HepG2 (cell line): ENCODE measurements around the gene NEDD4L. TPM values are rescaled to one million over a fixed set of nuclear protein-coding genes. Genes with fewer than 3 reads are reported as not detected.

Experiments used
- CENPT ChIP-seq: sonication (generic); formaldehyde crosslinking; IDR thresholded peaks from 2 replicates; pipeline ENCODE4 v1.8.0; 2022; ENCODE audit warnings: low read depth, mild to moderate bottlenecking, moderate library complexity, missing genetic modification reagents
- CERS6 ChIP-seq: sonication (generic); formaldehyde crosslinking; IDR thresholded peaks from 2 replicates; pipeline ENCODE4 v1.5.0; 2020; ENCODE audit warnings: missing genetic modification reagents
- FOXK1 ChIP-seq: sonication (generic); formaldehyde crosslinking; IDR thresholded peaks from 2 replicates; pipeline ENCODE4 v1.4.0; 2020; ENCODE audit warnings: low read depth, missing genetic modification reagents, borderline replicate concordance
- KLF16 ChIP-seq, 2 experiments: sonication (generic) in 1 of 2; formaldehyde crosslinking in 1 of 2; IDR thresholded peaks; 2 replicates each; pipeline versions ENCODE4 v1.6.1 to v1.8.0; 2016 to 2023; ENCODE audit warnings: missing genetic modification reagents in 2 of 2, missing compliant biosample characterization in 1 of 2
- MAF1 ChIP-seq: sonication (generic); formaldehyde crosslinking; IDR thresholded peaks from 2 replicates; pipeline ENCODE4 v1.5.0; 2020; ENCODE audit warnings: missing genetic modification reagents, borderline replicate concordance
- PRDM15 ChIP-seq: sonication (generic); formaldehyde crosslinking; IDR thresholded peaks from 2 replicates; pipeline ENCODE4 v1.4.0; 2020; ENCODE audit warnings: missing genetic modification reagents
- TBX3 ChIP-seq: fragments of 450-650 bp; IDR thresholded peaks from 2 replicates; pipeline ENCODE4 v1.6.1; 2017; ENCODE audit warnings: antibody characterized with exemption, mild to moderate bottlenecking, inconsistent platforms, borderline replicate concordance
- TCF7 ChIP-seq: sonication (generic); IDR thresholded peaks from 2 replicates; pipeline ENCODE4 v1.6.1; 2016; ENCODE audit warnings: antibody characterized with exemption, low read depth
- TRIM24 ChIP-seq: sonication (generic); formaldehyde crosslinking; IDR thresholded peaks from 2 replicates; pipeline ENCODE4 v1.8.0; 2022; ENCODE audit warnings: mild to moderate bottlenecking, missing genetic modification reagents
- XRCC5 ChIP-seq: fragments of 200-400 bp; formaldehyde crosslinking; optimal IDR thresholded peaks from 2 replicates; pipeline ENCODE3; 2017; ENCODE audit warnings: mild to moderate bottlenecking, low read length
- ZBTB7A ChIP-seq: sonication (generic); formaldehyde crosslinking; IDR thresholded peaks from 2 replicates; pipeline ENCODE4 v1.8.0; 2022; ENCODE audit warnings: mild to moderate bottlenecking, missing genetic modification reagents
- ZMYM3 ChIP-seq: sonication (generic); formaldehyde crosslinking; IDR thresholded peaks from 2 replicates; pipeline ENCODE4 v1.5.1; 2020; ENCODE audit warnings: mild to moderate bottlenecking, missing genetic modification reagents
- ZNF24 ChIP-seq: fragments of 450-650 bp; IDR thresholded peaks from 2 replicates; pipeline ENCODE4 v1.6.1; 2017; ENCODE audit warnings: antibody characterized with exemption, mild to moderate bottlenecking
- ZNF251 ChIP-seq: sonication (generic); formaldehyde crosslinking; IDR thresholded peaks from 2 replicates; pipeline ENCODE4 v1.9.0; 2021; ENCODE audit warnings: mild to moderate bottlenecking, missing genetic modification reagents
- ZNF609 ChIP-seq: sonication (generic); formaldehyde crosslinking; IDR thresholded peaks from 2 replicates; pipeline ENCODE4 v1.4.0; 2020; ENCODE audit warnings: mild to moderate bottlenecking, missing genetic modification reagents, borderline replicate concordance
- ZNF704 ChIP-seq: sonication (generic); formaldehyde crosslinking; IDR thresholded peaks from 2 replicates; pipeline ENCODE4 v1.8.1; 2023; ENCODE audit warnings: mild to moderate bottlenecking, inconsistent platforms, moderate library complexity, missing genetic modification reagents, borderline replicate concordance
- ZNF781 ChIP-seq: sonication (generic); formaldehyde crosslinking; IDR thresholded peaks from 2 replicates; pipeline ENCODE4 v1.5.1; 2020; ENCODE audit warnings: borderline replicate concordance, mild to moderate bottlenecking, missing genetic modification reagents; ENCODE audit errors: not compliant biosample characterization
- ZNF841 ChIP-seq: sonication (generic); formaldehyde crosslinking; IDR thresholded peaks from 2 replicates; pipeline ENCODE4 v1.8.1; 2023; ENCODE audit warnings: missing genetic modification reagents, borderline replicate concordance
- ZSCAN31 ChIP-seq: sonication (generic); formaldehyde crosslinking; IDR thresholded peaks from 2 replicates; pipeline ENCODE4 v1.5.0; 2020; ENCODE audit warnings: low read depth, mild to moderate bottlenecking, missing genetic modification reagents
- polyA plus RNA-seq, 8 experiments: library from polyadenylated mRNA; depleted of rRNA in 3 of 8; stranded (reverse) in 7 of 8; unstranded in 1 of 8; fragments of >200 nt; fragmentation: Illumina TruSeq in 4 of 8; extraction: Trizol in 4 of 8; gene quantifications; 2 replicates each; pipeline versions ENCODE4 v1.2.1 to v1.2.3, GENCODE V29; 2011 to 2016; ENCODE audit warnings: low read depth in 4 of 8, missing spikeins in 1 of 8, mixed read lengths in 1 of 8; ENCODE audit not compliant: insufficient read depth in 1 of 8
- total RNA-seq, 5 experiments: library from RNA; depleted of rRNA; stranded (reverse); fragments of >200 nt; fragmentation: Illumina TruSeq; extraction: Trizol; gene quantifications; 2 replicates each; pipeline ENCODE4 v1.2.3, GENCODE V29; 2016; ENCODE audit warnings: low read depth in 1 of 5

NEDD4L gene
- total and polyA plus RNA-seq, 2 of the 13 experiments (the other 11 are each of a cell fraction or from before 2014, with no cell fraction given) = 168 to 390 TPM

- TF ChIP-seq ZNF704 = no peak
- TF ChIP-seq ZBTB7A (CRISPR knock-in tag) = no peak
- no peak for TF ChIP-seq ZSCAN31
- no peak for TF ChIP-seq ZMYM3 (CRISPR knock-in tag)
- no peak for TF ChIP-seq TRIM24 (CRISPR knock-in tag)
- no peak for TF ChIP-seq PRDM15
- TF ChIP-seq ZNF609 (CRISPR knock-in tag) = no peak
- no peak for TF ChIP-seq MAF1 (CRISPR knock-in tag)
- TF ChIP-seq TCF7 = no peak
- no peak for TF ChIP-seq ZNF251 (CRISPR knock-in tag)
- no peak for TF ChIP-seq ZNF24
- 0 out of 2 replicates have a peak, but pooled peaks have one; percentile 39 for TF ChIP-seq FOXK1
- TF ChIP-seq ZNF841 (CRISPR knock-in tag) = no peak
- TF ChIP-seq CENPT = no peak
- TF ChIP-seq KLF16 (CRISPR knock-in tag; IDR thresholded peaks at IDR 0.05) = no peak
- TF ChIP-seq CERS6 (CRISPR knock-in tag) = no peak
- no peak for TF ChIP-seq XRCC5
- 0 out of 2 replicates have a peak, but pooled peaks have one; percentile 17 for TF ChIP-seq TBX3
- TF ChIP-seq ZNF781 (CRISPR knock-in tag) = no peak
Measured at GRCh38 chr18:58046093-58046793, 2.2 kb downstream of the NEDD4L start (continued).
